Mucosa of rectum (tissue), 2 donors: ENCODE data around the gene UGCG.
"Not testable (repeated sequence)": the region's sequence is repeated elsewhere in the genome, so short reads cannot be mapped to it uniquely, and the experiment has no call there.

Experiments
- H3K27ac ChIP-seq, 2 donors: one replicate each; pipeline ENCODE4 v1.7.0; 2013; ENCODE audit warnings: inconsistent platforms in 2 of 2, low read depth in 2 of 2, low read length in 2 of 2
- H3K27me3 ChIP-seq, 2 donors: one replicate each; pipeline ENCODE4 v1.7.0; 2013; ENCODE audit warnings: low read length in 2 of 2; ENCODE audit not compliant: control insufficient read depth in 2 of 2, insufficient read depth in 2 of 2
- H3K36me3 ChIP-seq, 2 donors: one replicate each; pipeline ENCODE4 v1.7.0; 2013; ENCODE audit warnings: low read length in 2 of 2; ENCODE audit not compliant: control insufficient read depth in 2 of 2, insufficient read depth in 2 of 2
- H3K4me1 ChIP-seq, 2 donors: one replicate each; pipeline ENCODE4 v1.7.0; 2013; ENCODE audit warnings: low read length in 2 of 2, mild to moderate bottlenecking in 1 of 2; ENCODE audit not compliant: control insufficient read depth in 2 of 2, insufficient read depth in 2 of 2
- H3K4me3 ChIP-seq, 2 donors: one replicate each; pipeline ENCODE4 v1.7.0; 2013; ENCODE audit warnings: low read length in 2 of 2
- H3K9ac ChIP-seq, 2 donors: one replicate each; pipeline ENCODE4 v1.7.0; 2013; ENCODE audit warnings: low read length in 2 of 2, low read depth in 1 of 2, mild to moderate bottlenecking in 1 of 2
- H3K9me3 ChIP-seq, 2 donors: one replicate each; pipeline ENCODE4 v1.7.0; 2013; ENCODE audit warnings: low read length in 2 of 2; ENCODE audit not compliant: control insufficient read depth in 2 of 2
- donor health status: healthy.
- donor health status: Normal muscosa, but diverticular disease.

UGCG gene

GRCh38 chr9:111960485-111960884 lies 63.9 kb downstream of the UGCG start:
- peak overlapping the region; percentile 76 to 88 for H3K27ac ChIP-seq
- H3K36me3 ChIP-seq, result not testable (repeated sequence)

GRCh38 chr9:111961009-111961408 lies 64.4 kb downstream of the UGCG start:
- H3K9ac ChIP-seq, result no peak overlapping the region
- peak overlapping the region; percentile 10 to 55 for H3K27ac ChIP-seq

More at GRCh38 chr9:111960485-111960884, 63.9 kb downstream of the UGCG start:
- H3K9ac ChIP-seq, H3K9me3 ChIP-seq, H3K4me3 ChIP-seq, H3K27me3 ChIP-seq: not testable (repeated sequence)
- peaks cover 16 to 33% of the 10 kb centered on the region in 2 donors for H3K4me1 ChIP-seq

GRCh38 chr9:111961575-111961974 lies 65.0 kb downstream of the UGCG start:
- Histone ChIP-seq H3K27me3 (no peaks in the 10 kb centered on the region), H3K9ac (no peak overlapping the region), H3K36me3 (no peaks in the 10 kb centered on the region), H3K4me1 (peaks cover 16 to 31% of the 10 kb centered on the region in 2 donors), H3K4me3 (no peak overlapping the region), H3K9me3 (no peaks in the 10 kb centered on the region), H3K27ac (peak overlapping the region; percentile 27 to 55)

More at GRCh38 chr9:111961009-111961408, 64.4 kb downstream of the UGCG start:
- H3K27me3 ChIP-seq, result no peaks in the 10 kb centered on the region
- no peaks in the 10 kb centered on the region for H3K36me3 ChIP-seq
- peaks cover 16 to 33% of the 10 kb centered on the region in 2 donors for H3K4me1 ChIP-seq
- H3K4me3 ChIP-seq, result no peak overlapping the region
- no peaks in the 10 kb centered on the region for H3K9me3 ChIP-seq

- H3K27me3 ChIP-seq, result no peaks in the 10 kb centered on the region
Observed at GRCh38 chr9:111962021-111962420, 65.4 kb downstream of the UGCG start.

GRCh38 chr9:111963995-111964394 lies 67.4 kb downstream of the UGCG start:
- no peaks in the 10 kb centered on the region for H3K27me3 ChIP-seq
- H3K9me3 ChIP-seq, result no peaks in the 10 kb centered on the region
- H3K27ac ChIP-seq, result no peak overlapping the region
- H3K4me1 ChIP-seq, result peaks cover 12 to 24% of the 10 kb centered on the region in 2 donors
- H3K9ac ChIP-seq, result no peak overlapping the region
- no peak overlapping the region for H3K4me3 ChIP-seq
- no peaks in the 10 kb centered on the region for H3K36me3 ChIP-seq

More at GRCh38 chr9:111962021-111962420, 65.4 kb downstream of the UGCG start:
- Histone ChIP-seq H3K4me1 (peaks cover 16 to 31% of the 10 kb centered on the region in 2 donors), H3K9me3 (no peaks in the 10 kb centered on the region), H3K9ac (no peak overlapping the region), H3K36me3 (no peaks in the 10 kb centered on the region), H3K4me3 (no peak overlapping the region), H3K27ac (peak overlapping the region; percentile 27 to 55)

- Histone ChIP-seq H3K27me3 (no peaks in the 10 kb centered on the region), H3K9ac (no peak overlapping the region), H3K4me1 (peaks cover 9% of the 10 kb centered on the region in 2 donors), H3K36me3 (no peaks in the 10 kb centered on the region), H3K27ac (peak overlapping the region; percentile 48 to 59), H3K9me3 (no peaks in the 10 kb centered on the region), H3K4me3 (no peak overlapping the region)
Observed at GRCh38 chr9:111965566-111966019, 69.0 kb downstream of the UGCG start.

GRCh38 chr9:111966124-111966723 lies 69.6 kb downstream of the UGCG start:
- no peak overlapping the region for H3K4me3 ChIP-seq
- H3K4me1 ChIP-seq, result peaks cover 4 to 9% of the 10 kb centered on the region in 2 donors
- H3K36me3 ChIP-seq, result no peaks in the 10 kb centered on the region
- no peak overlapping the region for H3K27ac ChIP-seq
- H3K9ac ChIP-seq, result no peak overlapping the region
- H3K27me3 ChIP-seq, result no peaks in the 10 kb centered on the region
- H3K9me3 ChIP-seq, result no peaks in the 10 kb centered on the region

- Histone ChIP-seq H3K4me1 (peaks cover 3 to 7% of the 10 kb centered on the region in 2 donors), H3K4me3 (no peak overlapping the region)
Observed at GRCh38 chr9:111966861-111967291, 70.3 kb downstream of the UGCG start.

GRCh38 chr9:111967621-111968020 lies 71.0 kb downstream of the UGCG start:
- no peaks in the 10 kb centered on the region for H3K27me3 ChIP-seq
- H3K4me1 ChIP-seq, result peaks cover 3 to 4% of the 10 kb centered on the region in 2 donors
- no peaks in the 10 kb centered on the region for H3K9me3 ChIP-seq
- H3K9ac ChIP-seq, result no peak overlapping the region
- H3K27ac ChIP-seq, result no peak overlapping the region
- H3K4me3 ChIP-seq, result no peak overlapping the region
- H3K36me3 ChIP-seq, result no peaks in the 10 kb centered on the region

More at GRCh38 chr9:111966861-111967291, 70.3 kb downstream of the UGCG start:
- no peak overlapping the region for H3K27ac ChIP-seq
- no peaks in the 10 kb centered on the region for H3K36me3 ChIP-seq
- H3K9me3 ChIP-seq, result no peaks in the 10 kb centered on the region
- H3K27me3 ChIP-seq, result no peaks in the 10 kb centered on the region
- H3K9ac ChIP-seq, result no peak overlapping the region

GRCh38 chr9:111969061-111969460 lies 72.4 kb downstream of the UGCG start:
- H3K4me3 ChIP-seq, result no peak overlapping the region
- no peak overlapping the region for H3K27ac ChIP-seq
- H3K36me3 ChIP-seq, result no peaks in the 10 kb centered on the region
- H3K9ac ChIP-seq, result no peak overlapping the region
- H3K4me1 ChIP-seq, result peaks cover 4 to 9% of the 10 kb centered on the region in 2 donors
- no peaks in the 10 kb centered on the region for H3K27me3 ChIP-seq
- no peaks in the 10 kb centered on the region for H3K9me3 ChIP-seq
